ENCODE data around the gene PLEKHF1. TPM values are rescaled to one million over a fixed set of nuclear protein-coding genes. Genes with fewer than 3 reads are reported as not detected.

PLEKHF1 gene
- total RNA-seq, 1 donor from 2014 or later = 0.92 TPM

GRCh38 chr19:29724102-29724641 is 58.9 kb downstream of the PLEKHF1 start:
- Mint-ChIP-seq H3K27ac (no peak overlapping the region), H3K36me3 (no peaks in the 10 kb centered on the region), H3K9me3 (no peaks in the 10 kb centered on the region), H3K4me3 (peak overlapping the region; percentile 65), H3K4me1 (peaks cover 11% of the 10 kb centered on the region), H3K27me3 (ENCODE audit: low read depth) (peaks cover 13% of the 10 kb centered on the region)
- TF ChIP-seq CTCF (IDR thresholded peaks at IDR 0.05; ENCODE audit: unreplicated experiment) = no peak
- DNase-seq (ENCODE audit: low spot score in 2 of 2, unreplicated experiment in 2 of 2) = peak in 1 of 2 experiments; percentile 52

- Mint-ChIP-seq H3K27me3 (ENCODE audit: low read depth) (peaks cover 19% of the 10 kb centered on the region), H3K4me3 (peak overlapping the region; percentile 65), H3K36me3 (no peaks in the 10 kb centered on the region), H3K9me3 (no peaks in the 10 kb centered on the region), H3K27ac (no peak overlapping the region), H3K4me1 (peaks cover 11% of the 10 kb centered on the region)
- TF ChIP-seq CTCF (IDR thresholded peaks at IDR 0.05; ENCODE audit: unreplicated experiment) = no peak
- DNase-seq (ENCODE audit: low spot score in 2 of 2, unreplicated experiment in 2 of 2) = no peak
Observed at GRCh38 chr19:29724746-29725145, 59.5 kb downstream of the PLEKHF1 start.

Other genes with a start within 250 kb of the PLEKHF1 start
- not detected in 3 replicates for gene VSTM2B, start 139.5 kb upstream of the PLEKHF1 start, total RNA-seq
- gene POP4, start 59.2 kb upstream of the PLEKHF1 start, total RNA-seq = 39.7 to 46.2 TPM (median 39.9 TPM) in 3 replicates
- gene C19orf12, start 49.8 kb downstream of the PLEKHF1 start, total RNA-seq = 26.9 to 29.8 TPM (median 27.1 TPM) in 3 replicates
- 13.7 to 14.9 TPM (median 14.7 TPM) in 3 replicates for gene CCNE1, start 146.5 kb downstream of the PLEKHF1 start, total RNA-seq

Data from mesothelial cell of epicardium (in vitro differentiated cells).